HG03342 (cell line): Measurements from ENCODE around the gene ST8SIA6.
"Not testable (repeated sequence)": the region's sequence is repeated elsewhere in the genome, so short reads cannot be mapped to it uniquely, and the experiment has no call there.

Experiments
- ATAC-seq: cut with Tn5 transposase; IDR thresholded peaks from one replicate; pipeline ENCODE4 v1.9.1; 2021; ENCODE audit warnings: mild to moderate bottlenecking, moderate library complexity; ENCODE audit not compliant: unreplicated experiment

ST8SIA6 gene

GRCh38 chr10:17349717-17350116 lies 104.7 kb downstream of the ST8SIA6 start:
- no peak for ATAC-seq

- ATAC-seq = no peak
These were observed 105.7 kb downstream of the ST8SIA6 start for GRCh38 chr10:17348501-17349349.

DNA sequence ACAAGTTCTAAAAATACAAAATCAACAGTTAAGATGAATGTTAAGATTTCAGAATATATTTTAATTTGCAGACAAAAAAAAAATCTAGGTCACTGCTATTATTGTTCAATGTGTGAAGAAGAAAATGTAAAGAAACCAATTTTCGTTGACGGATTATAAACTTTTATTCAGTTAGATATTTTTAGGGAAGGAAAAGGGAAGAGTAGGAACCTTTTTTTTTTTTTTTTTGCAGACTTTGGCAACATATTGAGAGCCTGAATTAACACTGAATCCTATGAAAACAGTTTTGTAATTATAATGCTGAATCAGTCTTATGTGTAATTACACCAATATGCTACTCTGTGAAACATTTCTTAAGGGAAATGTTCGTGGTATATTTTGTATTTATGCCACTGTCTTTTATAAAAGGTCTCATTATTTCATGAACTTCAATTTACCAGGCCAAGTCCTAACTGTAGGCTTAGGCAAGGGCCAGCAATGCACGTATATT lies 106.3 kb downstream of the ST8SIA6 start:
- no peak for ATAC-seq

DNA sequence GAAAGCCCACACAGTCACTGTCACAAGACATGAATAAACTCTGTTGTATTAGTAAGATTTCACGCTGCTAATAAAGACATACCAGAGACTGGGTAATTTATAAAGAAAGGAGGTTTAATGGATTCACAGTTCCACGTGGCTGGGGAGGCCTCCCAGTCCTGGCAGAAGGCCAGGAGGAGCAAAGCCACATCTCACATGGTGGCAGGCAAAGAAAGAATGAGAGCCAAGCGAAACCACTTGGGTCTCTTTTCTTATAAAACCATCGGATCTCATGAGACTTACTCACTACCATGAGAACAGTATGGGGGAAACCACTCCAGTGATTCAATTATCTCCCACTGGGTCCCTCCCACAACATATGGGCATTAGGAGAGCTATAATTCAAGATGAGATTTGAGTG lies 110.2 kb downstream of the ST8SIA6 start:
- no peak for ATAC-seq

GRCh38 chr10:17343118-17343517 lies 111.3 kb downstream of the ST8SIA6 start:
- no peak for ATAC-seq

DNA sequence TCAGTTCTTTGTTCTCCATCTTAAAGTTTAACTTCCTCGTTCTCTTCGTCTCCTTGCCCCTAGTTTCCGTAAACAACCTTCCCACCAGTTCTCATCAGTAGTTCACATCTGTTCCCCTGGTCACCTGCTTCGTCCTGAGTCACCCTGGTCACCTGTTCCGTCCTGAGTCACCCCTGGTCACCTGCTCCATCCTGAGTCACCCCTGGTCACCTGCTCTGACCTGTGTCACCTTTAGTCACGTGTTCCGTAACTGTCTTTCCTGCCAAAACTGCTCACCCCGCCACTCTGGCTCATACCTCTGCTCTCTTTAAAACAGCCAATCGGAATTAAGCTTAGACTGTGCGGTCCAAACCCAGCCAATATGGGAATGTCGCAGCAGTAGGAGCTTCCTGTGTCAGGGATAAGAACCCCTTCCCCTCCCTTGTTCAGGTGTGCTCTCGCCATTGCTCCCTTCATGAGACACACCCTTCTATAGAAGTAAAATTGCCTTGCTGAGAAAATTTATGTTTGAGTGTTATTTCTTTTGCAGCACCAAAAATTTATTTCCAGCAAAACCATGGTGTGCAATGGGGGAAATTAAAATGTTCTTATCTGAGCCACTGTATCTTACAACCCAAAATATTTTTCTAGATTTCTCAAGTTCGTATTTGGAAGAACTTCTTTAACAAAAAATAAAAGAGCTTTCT lies 114.1 kb downstream of the ST8SIA6 start:
- ATAC-seq = no peak

GRCh38 chr10:17335065-17335464 lies 119.3 kb downstream of the ST8SIA6 start:
- no peak for ATAC-seq

GRCh38 chr10:17330501-17330900 lies 123.9 kb downstream of the ST8SIA6 start:
- no peak for ATAC-seq

DNA sequence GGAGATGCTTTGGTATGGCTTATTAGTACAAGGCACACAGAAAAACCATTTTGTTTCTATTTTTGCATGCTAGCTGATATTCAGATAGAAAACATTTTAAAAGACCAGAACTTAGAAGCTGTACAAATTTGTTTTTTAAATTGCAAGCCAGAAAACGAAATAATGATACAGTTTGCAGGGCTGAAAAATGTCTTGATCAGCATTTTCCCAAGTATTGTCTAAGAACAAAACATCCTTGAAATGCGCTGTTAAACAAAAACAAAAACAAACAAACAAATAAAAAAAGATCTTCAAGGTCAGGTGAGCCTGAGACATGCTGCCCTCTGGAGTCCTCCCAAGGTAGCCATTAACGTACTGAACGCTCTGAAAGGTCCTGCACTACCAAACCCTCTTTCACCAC lies 128.0 kb downstream of the ST8SIA6 start:
- no peak for ATAC-seq

DNA sequence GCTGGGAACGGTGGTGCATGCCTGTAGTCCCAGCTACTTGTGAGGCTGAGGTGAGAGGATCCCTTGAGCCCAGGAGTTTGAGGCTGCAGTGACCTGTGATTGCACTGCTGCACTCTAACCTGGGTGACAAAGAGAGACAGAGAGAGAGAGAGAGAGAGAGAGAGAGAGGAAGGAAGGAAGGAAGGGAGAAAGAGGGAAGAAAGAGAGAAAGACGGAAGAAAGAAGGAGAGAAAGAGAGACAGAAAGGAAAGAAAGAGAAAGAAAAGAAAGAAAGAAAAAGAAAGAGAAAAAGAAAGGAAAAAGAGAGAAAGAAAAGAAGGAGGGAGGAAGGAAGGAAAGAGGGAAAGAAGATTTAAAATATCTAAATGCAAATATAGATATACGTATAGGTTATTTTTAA lies 132.4 kb downstream of the ST8SIA6 start:
- ATAC-seq = not testable (repeated sequence)

DNA sequence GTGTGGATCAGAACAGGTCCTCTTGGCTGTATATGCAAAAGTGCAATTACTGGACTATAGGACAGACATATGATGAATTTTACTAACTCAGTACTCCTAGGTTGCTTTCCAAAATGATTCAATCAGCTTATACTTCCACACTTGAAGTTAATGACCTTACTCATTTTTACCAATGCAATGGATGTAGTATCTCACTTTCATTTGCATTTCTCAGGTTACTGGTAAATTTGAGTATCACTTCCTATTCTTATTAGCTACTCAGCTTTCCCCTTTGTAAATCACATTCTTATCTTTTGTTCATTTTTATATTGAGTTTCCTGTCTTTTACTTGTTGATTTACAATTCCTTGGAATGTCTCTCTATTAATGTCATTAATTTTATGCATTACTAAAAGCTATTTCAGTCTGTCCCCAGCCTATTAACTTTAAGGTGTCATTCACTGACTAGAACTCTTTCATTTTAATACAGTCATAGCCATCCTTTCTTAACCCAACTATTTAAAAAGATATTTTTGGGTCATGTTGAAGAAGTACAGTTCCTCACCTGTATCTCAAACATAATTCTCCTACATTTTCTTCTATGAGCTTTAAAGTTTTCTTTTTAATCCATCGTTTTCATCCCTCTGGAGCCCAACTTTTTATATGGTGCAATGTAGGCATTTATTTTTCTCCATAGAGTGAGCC lies 137.8 kb downstream of the ST8SIA6 start:
- peak; percentile 96 for ATAC-seq

DNA sequence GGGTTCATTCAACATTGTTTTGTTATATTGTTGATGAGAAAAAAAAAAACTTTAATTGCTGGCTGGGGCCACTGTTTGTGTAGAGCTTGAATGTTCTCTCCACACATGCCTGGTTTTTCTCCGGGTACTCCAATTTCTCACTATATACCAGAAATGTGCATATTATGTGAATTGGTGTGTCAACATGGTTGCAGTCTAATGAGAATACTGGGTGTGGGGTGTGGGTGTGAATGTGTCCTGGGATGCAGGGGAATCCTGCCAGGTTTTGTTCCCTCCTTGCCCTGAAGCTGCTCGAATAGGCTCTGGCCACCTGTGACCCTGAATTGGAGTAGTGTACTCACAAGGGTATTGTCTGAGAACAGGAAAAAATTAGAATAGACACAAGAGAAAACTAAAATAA lies 145.0 kb downstream of the ST8SIA6 start:
- no peak for ATAC-seq

- ATAC-seq = no peak
These were observed 147.3 kb downstream of the ST8SIA6 start for GRCh38 chr10:17307123-17307522.

GRCh38 chr10:17292375-17292774 lies 162.0 kb downstream of the ST8SIA6 start:
- ATAC-seq = no peak

DNA sequence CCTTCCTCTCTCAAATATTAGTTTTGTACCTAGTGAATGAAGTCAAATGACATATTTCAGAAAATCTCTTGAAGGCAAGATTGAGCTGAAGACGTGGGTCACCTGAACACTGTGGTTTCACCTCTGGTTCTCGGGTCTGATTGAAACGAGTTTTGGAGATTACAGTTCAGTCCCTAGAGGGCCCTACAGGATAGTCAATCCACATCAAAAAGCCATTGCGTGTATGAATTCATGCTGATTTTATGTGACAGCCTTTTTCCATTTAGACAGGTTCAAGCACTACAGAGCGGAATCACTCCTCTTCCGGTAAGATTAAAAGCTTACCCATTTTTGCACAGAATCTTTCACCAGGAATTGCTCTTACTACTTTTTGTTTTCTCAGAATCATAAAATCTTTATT lies 164.2 kb downstream of the ST8SIA6 start:
- ATAC-seq = no peak

- ATAC-seq = no peak
These were observed 164.6 kb downstream of the ST8SIA6 start for GRCh38 chr10:17289763-17290162.

GRCh38 chr10:17286562-17287550 lies 167.5 kb downstream of the ST8SIA6 start:
- no peak for ATAC-seq

- ATAC-seq = no peak
These were observed 172.1 kb downstream of the ST8SIA6 start for GRCh38 chr10:17282311-17282710.

DNA sequence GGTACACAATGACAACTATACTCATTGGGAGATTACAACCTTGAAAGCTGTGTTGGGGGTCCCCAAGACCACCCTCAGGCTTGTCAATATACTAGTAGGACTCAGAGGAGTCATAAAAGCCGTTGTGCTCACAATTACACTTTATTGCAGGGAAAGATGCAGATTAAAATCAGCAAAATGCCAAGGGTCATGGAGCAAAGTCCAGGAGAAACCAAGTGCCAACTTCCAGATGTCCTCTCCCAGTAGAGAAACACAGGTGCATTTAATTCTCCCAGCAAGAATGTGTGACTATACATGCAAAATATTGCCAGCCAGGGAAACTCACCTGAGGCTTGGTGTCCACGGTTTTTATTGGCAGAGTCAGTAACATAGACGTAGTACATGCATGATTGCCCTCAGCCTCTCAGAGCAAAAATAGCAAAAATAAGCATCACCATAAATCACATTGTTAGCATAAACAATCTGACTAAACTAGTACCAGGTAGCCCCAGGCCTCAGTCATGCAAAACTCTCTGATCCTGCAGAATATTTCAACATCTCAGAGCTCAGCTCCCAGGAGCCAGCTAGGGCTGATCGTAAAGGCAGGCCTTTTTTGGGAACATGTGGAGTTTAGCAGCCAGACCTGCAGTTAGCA lies 175.7 kb downstream of the ST8SIA6 start:
- ATAC-seq = no peak
